Gastroesophageal sphincter (tissue), 3 donors: ENCODE results near the gene SHANK1.

Experiments used
- POLR2A ChIP-seq, 2 donors: fragments of 450-650 bp; IDR thresholded peaks; one replicate each; pipeline ENCODE4 v1.6.1; 2017; ENCODE audit warnings: antibody characterized with exemption in 2 of 2, mild to moderate bottlenecking in 2 of 2, moderate library complexity in 1 of 2
- TF ChIP-seq, protein P1 (sequence below), 4 experiments: fragments of 200-600 bp in 2 of 4; fragments of 450-650 bp in 2 of 4; sonication (generic) in 1 of 4; IDR thresholded peaks; one replicate each; pipeline ENCODE4 v1.5.1; 2017 to 2019; ENCODE audit warnings: antibody characterized with exemption in 4 of 4, mild to moderate bottlenecking in 2 of 4, moderate library complexity in 2 of 4

DNA sequence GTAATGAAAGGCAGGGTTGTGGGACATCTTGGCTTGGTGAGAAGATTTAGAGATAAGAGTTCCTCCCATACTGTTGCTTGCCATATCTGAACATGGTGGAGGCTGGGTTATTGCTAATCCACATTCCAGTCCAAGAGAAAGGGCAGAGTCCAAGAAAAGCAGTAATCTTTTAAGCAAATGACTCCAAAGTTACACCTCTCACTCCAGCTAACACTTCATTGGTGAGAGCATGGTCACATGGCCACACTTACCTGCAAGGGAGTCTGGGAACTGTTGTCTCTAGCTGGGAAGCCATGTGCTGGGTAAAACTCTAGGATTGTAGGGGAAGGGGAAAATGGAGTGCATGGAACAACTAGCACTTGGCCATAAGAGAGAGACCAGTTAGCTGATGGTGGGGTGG, 64.7 kb downstream of the SHANK1 start:
- TF ChIP-seq, protein P1, sequence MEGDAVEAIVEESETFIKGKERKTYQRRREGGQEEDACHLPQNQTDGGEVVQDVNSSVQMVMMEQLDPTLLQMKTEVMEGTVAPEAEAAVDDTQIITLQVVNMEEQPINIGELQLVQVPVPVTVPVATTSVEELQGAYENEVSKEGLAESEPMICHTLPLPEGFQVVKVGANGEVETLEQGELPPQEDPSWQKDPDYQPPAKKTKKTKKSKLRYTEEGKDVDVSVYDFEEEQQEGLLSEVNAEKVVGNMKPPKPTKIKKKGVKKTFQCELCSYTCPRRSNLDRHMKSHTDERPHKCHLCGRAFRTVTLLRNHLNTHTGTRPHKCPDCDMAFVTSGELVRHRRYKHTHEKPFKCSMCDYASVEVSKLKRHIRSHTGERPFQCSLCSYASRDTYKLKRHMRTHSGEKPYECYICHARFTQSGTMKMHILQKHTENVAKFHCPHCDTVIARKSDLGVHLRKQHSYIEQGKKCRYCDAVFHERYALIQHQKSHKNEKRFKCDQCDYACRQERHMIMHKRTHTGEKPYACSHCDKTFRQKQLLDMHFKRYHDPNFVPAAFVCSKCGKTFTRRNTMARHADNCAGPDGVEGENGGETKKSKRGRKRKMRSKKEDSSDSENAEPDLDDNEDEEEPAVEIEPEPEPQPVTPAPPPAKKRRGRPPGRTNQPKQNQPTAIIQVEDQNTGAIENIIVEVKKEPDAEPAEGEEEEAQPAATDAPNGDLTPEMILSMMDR (IDR thresholded peaks at IDR 0.05): no peak
- TF ChIP-seq POLR2A (IDR thresholded peaks at IDR 0.05): no peak
